GM20000 (cell line): Measurements from ENCODE around the gene SMIM8.

Source experiments
- DNase-seq: peaks from one replicate; pipeline ENCODE4 v3.0.0; 2012; ENCODE audit warnings: low spot score
- CTCF ChIP-seq: IDR thresholded peaks from 2 replicates; pipeline ENCODE4 v1.5.1; 2012; ENCODE audit warnings: mild to moderate bottlenecking, control low read depth; ENCODE audit errors: extremely low read depth, missing control alignments

The SMIM8 gene

GRCh38 chr6:87373377-87373776, 51.0 kb downstream of the SMIM8 start:
- no peak for TF ChIP-seq CTCF
- DNase-seq, result no peak

GRCh38 chr6:87375315-87375714, 52.9 kb downstream of the SMIM8 start:
- DNase-seq, result no peak
- TF ChIP-seq CTCF, result no peak

GRCh38 chr6:87376643-87377042, 54.3 kb downstream of the SMIM8 start:
- TF ChIP-seq CTCF, result no peak
- DNase-seq, result no peak

GRCh38 chr6:87378947-87379346, 56.6 kb downstream of the SMIM8 start:
- no peak for TF ChIP-seq CTCF
- DNase-seq, result no peak

- TF ChIP-seq CTCF, result no peak
- DNase-seq, result no peak
Observed at GRCh38 chr6:87382861-87383260, 60.5 kb downstream of the SMIM8 start.

- no peak for TF ChIP-seq CTCF
- DNase-seq, result no peak
Observed at GRCh38 chr6:87384038-87384437, 61.6 kb downstream of the SMIM8 start.

GRCh38 chr6:87384449-87384848, 62.1 kb downstream of the SMIM8 start:
- no peak for TF ChIP-seq CTCF
- no peak for DNase-seq
